ENCODE measurements around the gene VPS39.

Gene VPS39

GRCh38 chr15:42184736-42185135, 23.4 kb downstream of the VPS39 start:
- no peak overlapping the region for H3K4me2 ChIP-seq (ENCODE audit: low read depth, low read length)

GRCh38 chr15:42184296-42184695, 23.8 kb downstream of the VPS39 start:
- Histone ChIP-seq H3K9me2 (replicated peaks; ENCODE audit: insufficient read depth, low read length) (no peaks in the 10 kb centered on the region), H3F3A (ENCODE audit: insufficient read depth, low read length) (no peaks in the 10 kb centered on the region), H3K4me3 (ENCODE audit: low read length) (no peak overlapping the region), H3K27ac (ENCODE audit: low read length) (no peak overlapping the region), H3K36me3 (replicated peaks; ENCODE audit: insufficient read depth, low read length) (0 out of 2 replicates have a peak, but pooled peaks cover 7% of the 10 kb centered on the region), H2AFZ (ENCODE audit: low read length) (no peak overlapping the region), H3K4me2 (ENCODE audit: low read depth, low read length) (no peak overlapping the region), H3K9ac (ENCODE audit: low read length) (no peak overlapping the region), H3K79me2 (ENCODE audit: low read length) (no peaks in the 10 kb centered on the region), H3K27me3 (replicated peaks; ENCODE audit: insufficient read depth, low read length) (no peaks in the 10 kb centered on the region), H3K4me1 (ENCODE audit: low read length) (no peaks in the 10 kb centered on the region), H3K9me3 (replicated peaks; ENCODE audit: insufficient read depth, low read length) (no peaks in the 10 kb centered on the region), H4K20me1 (ENCODE audit: insufficient read depth, low read length) (no peaks in the 10 kb centered on the region)
- TF ChIP-seq EZH2phosphoT487 (IDR thresholded peaks at IDR 0.05; ENCODE audit: low read length) = no peak
- no peak for TF ChIP-seq CTCF (IDR thresholded peaks at IDR 0.05; ENCODE audit: low read length)
- no peak for TF ChIP-seq EZH2 (optimal IDR thresholded peaks at IDR 0.05; ENCODE audit: low read depth, low read length)
- DNase-seq = no peak

More at GRCh38 chr15:42184736-42185135, 23.4 kb downstream of the VPS39 start:
- H3K79me2 ChIP-seq (ENCODE audit: low read length) = no peaks in the 10 kb centered on the region
- H3K4me3 ChIP-seq (ENCODE audit: low read length) = no peak overlapping the region
- H3K27ac ChIP-seq (ENCODE audit: low read length) = no peak overlapping the region
- no peaks in the 10 kb centered on the region for H3K4me1 ChIP-seq (ENCODE audit: low read length)
- H3K9ac ChIP-seq (ENCODE audit: low read length) = no peak overlapping the region
- TF ChIP-seq EZH2phosphoT487 (IDR thresholded peaks at IDR 0.05; ENCODE audit: low read length) (no peak), CTCF (IDR thresholded peaks at IDR 0.05; ENCODE audit: low read length) (no peak), EZH2 (optimal IDR thresholded peaks at IDR 0.05; ENCODE audit: low read depth, low read length) (no peak)
- no peaks in the 10 kb centered on the region for H4K20me1 ChIP-seq (ENCODE audit: insufficient read depth, low read length)
- no peaks in the 10 kb centered on the region for H3F3A ChIP-seq (ENCODE audit: insufficient read depth, low read length)
- no peak overlapping the region for H2AFZ ChIP-seq (ENCODE audit: low read length)
- DNase-seq = no peak
- H3K9me2 ChIP-seq (replicated peaks; ENCODE audit: insufficient read depth, low read length) = no peaks in the 10 kb centered on the region
- H3K27me3 ChIP-seq (replicated peaks; ENCODE audit: insufficient read depth, low read length) = no peaks in the 10 kb centered on the region
- H3K36me3 ChIP-seq (replicated peaks; ENCODE audit: insufficient read depth, low read length) = 0 out of 2 replicates have a peak, but pooled peaks cover 7% of the 10 kb centered on the region
- H3K9me3 ChIP-seq (replicated peaks; ENCODE audit: insufficient read depth, low read length) = no peaks in the 10 kb centered on the region

- Histone ChIP-seq H4K20me1 (ENCODE audit: insufficient read depth, low read length) (no peaks in the 10 kb centered on the region), H3F3A (ENCODE audit: insufficient read depth, low read length) (no peaks in the 10 kb centered on the region), H3K79me2 (ENCODE audit: low read length) (no peaks in the 10 kb centered on the region), H3K4me3 (ENCODE audit: low read length) (no peak overlapping the region), H3K4me1 (ENCODE audit: low read length) (no peaks in the 10 kb centered on the region), H3K27me3 (replicated peaks; ENCODE audit: insufficient read depth, low read length) (no peaks in the 10 kb centered on the region), H3K9me3 (replicated peaks; ENCODE audit: insufficient read depth, low read length) (no peaks in the 10 kb centered on the region), H3K9ac (ENCODE audit: low read length) (no peak overlapping the region), H3K9me2 (replicated peaks; ENCODE audit: insufficient read depth, low read length) (no peaks in the 10 kb centered on the region), H3K4me2 (ENCODE audit: low read depth, low read length) (no peak overlapping the region), H2AFZ (ENCODE audit: low read length) (no peak overlapping the region), H3K27ac (ENCODE audit: low read length) (no peak overlapping the region), H3K36me3 (replicated peaks; ENCODE audit: insufficient read depth, low read length) (0 out of 2 replicates have a peak, but pooled peaks cover 7% of the 10 kb centered on the region)
- DNase-seq = no peak
- TF ChIP-seq EZH2phosphoT487 (IDR thresholded peaks at IDR 0.05; ENCODE audit: low read length) (no peak), CTCF (IDR thresholded peaks at IDR 0.05; ENCODE audit: low read length) (no peak), EZH2 (optimal IDR thresholded peaks at IDR 0.05; ENCODE audit: low read depth, low read length) (no peak)
These were observed 25.1 kb downstream of the VPS39 start for GRCh38 chr15:42182961-42183360.

Measured in MM.1S (cell line).